Measurements from ENCODE around the gene TBCEL.
"Not testable (repeated sequence)": the region's sequence is repeated elsewhere in the genome, so short reads cannot be mapped to it uniquely, and the experiment has no call there.

Gene TBCEL

DNA sequence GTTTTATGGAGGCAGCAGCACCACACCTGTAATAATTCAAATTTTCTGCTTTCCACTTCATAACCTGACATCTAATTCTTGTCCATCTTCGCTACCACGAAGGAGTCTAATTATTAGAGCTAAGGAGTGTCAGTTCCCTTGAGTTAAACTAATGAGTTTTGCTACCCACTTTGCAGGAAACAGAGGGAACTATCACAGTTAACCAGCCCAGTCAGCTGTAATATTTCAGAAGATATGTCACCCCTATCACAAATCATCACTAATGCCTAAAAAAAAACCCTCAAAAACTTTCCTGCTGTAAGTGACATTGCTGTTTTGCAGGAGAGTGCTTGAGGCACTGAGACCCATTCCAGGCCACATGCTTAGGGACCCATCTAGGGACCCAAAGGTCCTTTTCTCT, 85.6 kb downstream of the TBCEL start:
- DNase-seq: no peak

DNA sequence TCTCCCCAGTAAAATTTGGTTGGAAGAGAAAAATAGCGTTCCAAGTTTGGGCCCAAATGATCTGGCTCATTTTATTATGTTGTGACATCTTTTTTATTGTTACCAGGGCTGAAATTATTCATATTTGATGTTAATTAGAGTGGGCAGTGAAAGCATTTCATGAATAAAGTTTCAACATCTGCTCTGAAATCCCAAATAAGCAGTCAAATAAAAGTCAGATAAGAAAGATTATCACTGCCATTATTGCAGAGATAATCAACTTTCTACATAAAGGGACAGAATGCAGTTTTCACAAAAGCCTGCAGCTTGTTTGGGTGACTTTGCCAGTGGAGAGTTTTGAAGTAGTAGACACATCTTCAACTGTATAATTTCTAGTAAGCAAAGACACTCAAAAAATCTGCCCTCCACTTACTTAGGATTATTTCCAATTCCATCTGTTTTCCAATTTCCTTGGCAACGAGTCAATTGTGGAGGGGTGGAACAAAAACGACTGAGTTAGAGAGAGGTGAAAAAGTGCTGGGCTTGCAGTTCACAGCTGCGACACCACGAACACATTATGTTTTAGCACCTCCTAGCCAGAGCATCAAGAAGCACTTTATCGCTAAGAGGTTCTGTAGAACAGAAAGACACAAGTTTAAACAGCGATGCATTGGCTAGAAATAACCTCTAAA, 86.1 kb downstream of the TBCEL start:
- no peak for DNase-seq

DNA sequence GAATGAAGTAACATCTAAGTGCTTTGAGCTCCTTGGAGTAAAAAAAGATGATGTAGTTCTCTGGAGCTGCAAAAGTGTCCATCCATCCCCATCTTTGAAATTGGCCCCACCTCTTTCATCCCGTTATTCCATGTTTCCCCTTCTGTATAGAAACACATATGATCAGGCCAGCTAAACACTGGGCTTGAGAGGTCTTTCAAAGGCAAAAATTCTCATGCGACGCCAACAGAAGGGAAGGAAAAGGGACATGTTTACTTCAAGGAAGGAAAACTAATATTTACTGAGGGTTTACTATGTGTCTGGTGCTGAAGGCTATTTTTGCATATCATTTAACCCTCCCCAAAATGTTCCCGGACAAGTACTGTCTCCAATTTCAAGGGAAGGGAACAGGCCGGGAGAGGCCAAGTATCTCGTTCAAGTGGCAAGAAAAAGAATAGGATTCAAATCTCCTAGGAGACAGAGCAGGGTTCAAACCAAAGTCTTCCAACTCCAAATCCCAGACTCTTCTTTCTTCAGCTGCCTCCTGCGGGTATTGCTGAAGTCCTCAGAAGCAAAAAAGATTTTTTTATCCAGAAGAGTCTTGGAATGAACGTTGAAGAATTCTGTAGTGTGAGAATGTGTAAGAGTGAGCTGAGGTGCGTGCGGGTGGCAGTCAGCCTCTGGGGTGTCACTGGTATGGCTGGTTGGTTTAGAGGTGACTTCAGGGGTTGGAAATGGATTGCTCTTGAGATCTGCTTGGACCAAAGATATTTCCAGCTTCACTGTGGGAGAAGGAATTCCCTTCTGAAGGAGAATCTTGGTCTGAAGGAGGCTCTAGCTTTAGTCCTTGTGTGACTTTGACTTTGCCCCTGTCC, 87.2 kb downstream of the TBCEL start:
- DNase-seq: no peak

DNA sequence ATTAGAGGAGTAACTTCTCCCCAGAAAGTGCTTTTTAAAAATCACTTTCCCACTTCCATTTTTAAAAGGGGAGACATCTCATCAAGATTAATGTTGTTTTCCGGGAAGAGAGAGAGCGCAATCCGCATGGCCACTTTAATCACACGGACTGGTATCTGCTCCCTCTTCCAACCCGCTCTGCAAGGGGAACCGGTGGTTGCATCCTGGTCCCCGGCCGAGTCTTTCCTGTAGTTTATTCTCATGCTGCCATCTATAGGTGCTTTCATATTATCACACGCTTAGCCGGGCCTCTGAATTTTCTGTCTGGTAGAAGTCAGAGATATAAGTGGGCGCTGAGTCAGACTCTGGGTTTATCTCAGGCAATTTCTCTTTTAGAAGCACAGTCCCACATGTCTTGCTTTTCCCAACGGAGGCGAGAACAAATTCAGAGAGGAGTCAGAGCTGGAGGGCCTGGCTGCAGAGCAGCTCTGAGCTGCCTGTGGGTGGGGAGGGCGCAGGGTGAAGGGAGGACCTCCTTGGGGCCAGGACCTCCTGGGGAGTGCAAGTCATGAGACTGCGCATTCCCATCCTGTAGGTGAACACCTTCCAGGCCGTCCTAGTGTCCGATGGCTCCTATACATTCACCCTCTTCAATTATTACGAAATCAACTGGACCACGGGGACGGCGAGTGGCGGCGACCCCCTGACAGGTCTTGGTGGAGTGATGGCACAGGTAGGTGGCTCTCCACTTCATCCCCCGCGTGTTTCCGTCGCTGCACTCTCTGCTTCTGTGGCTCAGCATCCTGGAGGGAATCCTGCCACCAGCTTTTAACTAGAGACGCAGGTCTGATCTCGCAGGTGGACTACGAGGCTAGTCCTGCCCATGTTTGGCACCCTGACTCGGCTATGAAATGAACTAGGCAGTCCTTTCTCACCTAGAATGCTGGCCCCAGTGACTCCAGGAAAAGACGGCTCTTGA, 88.9 kb downstream of the TBCEL start:
- DNase-seq: no peak

DNA sequence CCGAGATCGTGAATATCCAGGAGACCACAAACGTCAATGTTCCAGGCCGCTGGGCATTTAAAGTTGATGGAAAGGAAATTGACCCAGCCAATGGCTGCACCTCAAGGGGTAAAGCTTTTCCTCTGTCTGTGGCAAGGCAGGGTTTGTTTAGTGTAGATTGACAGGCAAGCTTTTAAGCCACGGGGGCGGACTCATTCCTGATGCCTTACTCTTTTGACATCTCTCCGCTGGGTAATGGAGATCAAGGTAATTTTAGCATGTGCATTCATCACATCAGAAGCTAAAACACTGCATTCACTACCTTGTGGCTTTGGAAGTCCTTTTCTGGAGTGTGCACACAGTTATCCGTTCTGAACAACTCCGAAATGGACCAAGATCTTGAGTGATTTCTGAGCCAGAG, 89.7 kb downstream of the TBCEL start:
- no peak for DNase-seq

DNA sequence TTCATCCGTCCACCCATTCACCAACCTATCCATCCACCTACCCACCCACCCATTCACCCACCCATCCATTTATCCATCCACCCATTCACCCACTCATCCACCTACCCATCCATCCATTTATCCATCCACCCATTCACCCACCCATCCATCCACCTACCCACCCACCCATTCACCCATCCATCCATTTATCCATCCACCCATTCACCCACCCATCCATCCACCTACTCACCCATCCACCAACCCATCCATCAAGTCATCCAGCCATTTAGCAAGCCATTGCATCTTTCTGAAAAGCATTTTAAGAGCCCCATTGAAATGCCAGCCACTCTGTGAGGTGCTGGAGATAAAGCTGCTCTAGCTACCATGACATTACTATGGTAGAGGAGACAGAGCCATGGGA, 91.1 kb downstream of the TBCEL start:
- DNase-seq: not testable (repeated sequence)

DNA sequence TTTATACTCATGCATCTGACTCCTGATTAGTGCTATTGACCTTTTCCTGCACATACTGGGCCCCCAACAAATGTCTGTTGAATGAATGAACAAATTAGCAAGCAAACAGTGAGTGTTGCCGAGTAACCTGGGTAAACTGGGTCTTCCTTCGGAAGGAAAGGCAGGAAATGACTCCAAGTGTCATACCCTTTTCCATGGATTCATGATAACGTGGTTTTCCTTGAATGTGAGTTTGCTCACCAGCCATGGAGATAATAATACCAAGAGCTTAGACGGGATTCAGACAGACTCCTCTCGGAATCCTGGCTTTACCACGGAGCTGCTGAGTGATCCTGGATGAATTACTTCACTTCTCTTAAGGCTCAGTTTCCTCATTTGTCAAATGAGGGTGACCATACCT, 93.9 kb downstream of the TBCEL start:
- no peak for DNase-seq

DNA sequence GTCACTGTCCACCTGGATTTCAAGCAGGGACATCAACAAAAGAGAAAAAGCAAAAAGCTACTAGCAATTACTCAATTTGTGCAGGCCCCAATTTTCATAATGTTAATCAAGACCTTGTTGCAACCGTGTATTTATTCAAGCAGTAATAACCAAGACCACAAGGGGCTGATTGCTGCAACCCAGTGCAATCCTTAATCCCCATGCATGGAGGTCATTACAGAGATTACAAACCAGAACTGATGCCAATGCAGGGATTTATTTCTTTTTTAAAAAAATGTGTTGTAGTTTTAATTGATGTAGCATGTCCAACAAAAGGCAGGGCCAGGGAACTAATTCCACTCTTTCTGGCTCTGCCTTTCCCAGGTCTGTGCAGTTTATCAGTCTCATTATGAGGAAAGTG, 95.5 kb downstream of the TBCEL start:
- DNase-seq: no peak

DNA sequence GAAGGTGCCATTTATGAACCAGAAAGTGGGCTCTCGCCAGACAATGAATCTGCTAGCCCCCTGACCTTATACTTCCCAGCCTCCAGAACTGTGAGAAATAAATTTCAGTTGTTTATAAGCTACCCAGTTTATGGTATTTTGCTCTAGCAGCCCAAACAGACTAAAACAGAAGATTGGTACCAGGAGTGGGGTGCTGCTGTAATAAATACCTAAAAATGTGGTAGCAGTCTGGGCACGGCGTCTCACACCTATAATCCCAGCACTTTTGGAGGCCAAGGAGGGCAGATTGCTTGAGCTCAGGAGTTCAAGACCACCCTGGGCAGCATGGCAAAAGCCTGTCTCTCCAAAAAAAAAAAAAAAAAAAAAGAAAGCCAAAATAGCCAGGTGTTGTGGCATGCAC, 98.4 kb downstream of the TBCEL start:
- no peak for DNase-seq

DNA sequence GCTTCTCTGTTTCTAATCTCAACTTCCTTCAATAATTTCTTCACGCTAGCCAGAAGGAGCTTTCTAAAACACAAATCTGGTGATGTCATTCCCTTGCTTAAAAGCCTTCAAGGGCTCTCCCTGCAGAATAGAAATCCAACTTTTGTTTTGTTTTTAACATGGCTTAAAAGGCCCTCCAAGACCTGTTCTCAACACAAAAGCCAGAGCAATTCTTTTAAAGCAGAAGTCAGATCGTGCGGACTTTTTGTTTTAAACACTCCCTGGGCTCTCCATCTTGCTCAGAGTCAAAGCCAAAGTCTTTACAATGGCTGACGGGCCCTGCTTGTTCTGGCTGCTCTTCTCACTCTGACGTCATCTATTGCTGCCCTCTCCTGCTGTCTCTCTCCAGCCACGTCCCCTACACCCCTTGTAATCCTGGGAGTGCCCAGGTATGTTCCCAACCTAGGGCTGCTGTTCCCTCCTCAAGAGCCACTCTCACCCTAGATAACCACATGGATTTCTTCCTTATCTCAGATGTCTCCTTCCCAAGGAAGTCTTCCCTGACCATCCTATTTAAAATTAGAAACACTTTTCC, 99.7 kb downstream of the TBCEL start:
- DNase-seq: no peak

DNA sequence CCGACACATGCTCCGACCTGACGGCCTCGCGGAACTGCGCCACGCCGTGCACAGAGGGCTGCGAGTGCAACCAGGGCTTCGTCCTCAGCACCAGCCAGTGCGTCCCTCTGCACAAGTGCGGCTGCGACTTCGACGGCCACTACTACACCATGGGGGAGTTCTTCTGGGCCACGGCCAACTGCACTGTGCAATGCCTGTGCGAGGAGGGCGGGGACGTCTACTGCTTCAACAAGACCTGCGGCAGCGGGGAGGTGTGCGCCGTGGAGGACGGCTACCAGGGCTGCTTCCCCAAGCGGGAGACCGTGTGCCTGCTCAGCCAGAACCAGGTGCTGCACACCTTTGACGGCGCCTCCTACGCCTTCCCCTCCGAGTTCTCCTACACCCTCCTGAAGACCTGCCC, 103.9 kb downstream of the TBCEL start:
- DNase-seq: no peak

DNA sequence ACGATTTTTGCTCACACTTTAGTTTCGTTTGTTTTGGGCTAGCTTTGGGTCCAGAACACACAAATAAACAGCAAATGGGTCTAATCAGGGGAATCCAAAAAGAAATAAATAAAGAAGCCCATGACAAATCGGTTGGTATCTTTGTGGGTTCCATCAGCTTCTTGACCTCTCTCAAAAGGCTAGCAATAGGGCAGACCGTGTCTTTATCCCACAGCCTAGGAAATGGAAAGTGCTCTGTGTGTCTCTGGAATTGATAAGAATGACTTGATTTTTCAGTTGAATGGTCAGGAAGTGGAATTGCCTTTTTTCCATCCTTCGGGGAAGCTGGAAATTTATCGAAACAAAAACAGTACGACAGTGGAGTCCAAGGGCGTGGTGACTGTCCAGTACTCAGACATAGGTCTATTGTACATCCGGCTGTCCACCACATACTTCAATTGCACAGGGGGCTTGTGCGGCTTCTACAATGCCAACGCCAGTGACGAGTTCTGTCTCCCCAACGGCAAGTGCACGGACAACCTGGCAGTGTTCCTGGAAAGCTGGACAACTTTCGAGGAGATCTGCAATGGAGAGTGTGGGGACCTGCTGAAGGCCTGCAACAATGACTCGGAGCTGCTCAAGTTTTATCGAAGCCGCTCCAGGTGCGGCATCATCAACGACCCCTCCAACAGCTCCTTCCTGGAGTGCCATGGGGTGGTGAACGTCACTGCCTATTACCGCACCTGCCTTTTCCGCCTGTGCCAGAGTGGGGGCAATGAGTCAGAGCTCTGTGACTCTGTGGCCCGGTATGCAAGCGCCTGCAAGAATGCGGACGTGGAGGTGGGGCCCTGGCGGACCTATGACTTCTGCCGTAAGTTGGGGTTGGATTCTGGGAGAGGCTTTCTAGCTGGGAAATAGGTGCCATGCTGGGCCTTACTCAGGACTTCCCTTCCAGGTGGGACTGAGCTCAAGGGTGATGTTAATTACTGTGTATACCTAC, 105.7 kb downstream of the TBCEL start:
- DNase-seq: no peak

DNA sequence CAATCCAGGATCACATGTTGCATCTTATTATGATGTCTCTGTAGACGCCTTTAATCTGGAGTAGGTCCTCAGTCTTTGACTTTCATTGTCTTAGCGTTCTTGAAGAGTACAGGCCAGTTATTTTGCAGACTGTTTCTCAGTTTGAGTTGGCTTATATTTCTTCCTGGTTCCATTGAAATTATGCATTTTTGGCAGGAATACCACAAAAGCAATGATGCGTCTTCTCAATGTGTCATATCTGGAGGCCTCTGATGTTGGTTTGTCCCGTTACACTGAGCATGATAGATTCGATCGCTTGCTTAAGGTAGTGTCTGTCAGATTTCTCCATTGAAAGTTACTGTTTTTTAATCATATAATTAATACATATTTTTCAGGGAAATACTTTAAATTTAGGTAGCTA, 107.8 kb downstream of the TBCEL start:
- DNase-seq: no peak

DNA sequence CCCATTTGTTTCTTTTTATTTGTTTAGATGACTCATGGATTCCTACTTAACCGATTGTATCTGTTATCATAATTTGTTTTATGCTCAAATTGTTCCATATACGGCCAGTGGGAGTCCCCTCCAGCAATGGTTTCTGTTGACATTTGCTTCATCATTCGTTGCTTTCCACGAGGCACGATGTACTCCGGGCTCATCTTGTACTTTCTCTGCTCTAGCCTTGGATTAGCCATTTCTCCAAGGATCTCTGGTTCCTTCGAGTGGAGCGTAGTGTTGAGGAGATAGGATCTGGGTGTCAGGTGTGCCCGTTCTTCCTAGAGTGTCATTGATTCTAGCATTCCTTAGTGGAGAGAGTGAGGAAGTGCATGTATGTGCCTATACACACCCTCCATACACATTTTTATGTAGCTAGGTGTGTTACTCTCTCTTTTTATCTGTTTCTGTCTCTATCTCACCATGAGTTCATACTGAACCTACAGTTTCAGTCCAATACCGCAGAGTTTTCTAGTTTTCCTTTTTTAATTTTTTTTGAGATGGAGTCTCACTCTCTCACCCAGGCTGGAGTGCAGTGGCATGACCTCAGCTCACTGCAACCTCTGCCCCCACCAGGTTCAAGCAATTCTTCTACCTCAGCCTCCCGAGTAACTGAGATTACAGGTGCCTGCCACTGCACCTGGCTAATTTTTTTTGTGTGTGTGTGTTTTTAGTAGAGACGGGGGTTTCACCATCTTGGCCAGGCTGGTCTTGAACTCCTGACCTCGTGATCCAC, 108.5 kb downstream of the TBCEL start:
- DNase-seq: no peak

DNA sequence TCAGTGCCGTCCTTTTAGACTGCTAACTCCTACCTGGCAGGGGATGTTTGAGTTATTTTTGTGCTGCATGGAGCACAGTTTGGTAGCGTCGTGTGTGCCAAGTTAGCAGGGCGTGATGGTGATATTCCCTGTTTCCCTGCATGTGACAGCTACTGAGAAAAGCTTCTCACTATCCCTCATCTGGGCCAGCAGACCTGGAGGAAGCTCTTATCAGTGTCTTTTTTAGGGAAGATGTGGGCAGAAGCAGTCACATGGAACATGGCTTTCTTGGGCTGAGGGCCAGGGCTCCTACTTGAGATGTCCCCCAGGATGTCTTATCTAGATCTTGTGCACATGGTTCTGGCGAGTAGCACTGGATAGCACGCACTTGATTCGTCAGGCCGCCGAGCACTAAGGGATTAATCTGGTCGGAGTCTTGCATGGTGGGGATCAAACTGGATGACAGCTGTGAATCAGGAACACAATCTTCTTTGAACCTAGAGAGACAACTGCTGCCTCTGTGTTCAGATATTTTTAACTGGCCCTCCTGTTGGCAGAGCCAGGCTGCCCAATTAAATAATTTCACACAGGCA, 110.9 kb downstream of the TBCEL start:
- DNase-seq: no peak

DNA sequence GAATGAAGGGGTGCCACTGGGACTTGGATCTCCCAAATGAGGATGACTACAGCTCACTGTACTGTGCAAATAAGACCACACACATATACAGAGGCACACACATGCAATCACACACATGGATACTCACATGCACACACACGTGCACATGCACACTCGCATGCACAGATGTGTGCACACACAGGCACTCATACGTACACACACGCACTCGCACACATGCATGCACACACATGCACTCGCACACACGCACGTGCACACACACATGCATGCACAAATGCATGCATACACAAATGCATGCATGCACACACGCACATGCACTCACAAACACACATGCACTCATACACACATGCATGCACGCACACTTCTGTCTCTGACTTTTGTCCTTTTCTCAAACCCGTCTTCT, 113.1 kb downstream of the TBCEL start:
- DNase-seq: no peak

DNA sequence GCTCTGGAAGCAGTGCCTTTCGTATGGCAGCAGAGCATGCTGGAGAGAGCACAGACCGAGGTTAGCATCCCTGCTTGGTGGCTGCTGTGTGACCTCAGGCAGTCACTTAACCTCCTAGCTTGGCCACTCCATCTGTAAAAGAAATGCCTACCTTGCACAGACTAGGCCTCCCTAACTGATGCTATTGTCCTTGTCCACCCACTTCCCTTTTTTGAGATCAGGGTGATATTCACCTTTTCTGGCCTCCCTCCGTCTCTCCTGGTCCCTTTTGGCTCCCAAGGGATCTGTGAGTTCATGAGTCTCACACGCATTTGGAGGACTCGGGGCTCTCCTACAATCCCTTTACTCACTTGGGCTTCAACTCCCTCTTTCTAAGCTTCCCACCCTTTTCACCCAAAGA, 114.4 kb downstream of the TBCEL start:
- no peak for DNase-seq

DNA sequence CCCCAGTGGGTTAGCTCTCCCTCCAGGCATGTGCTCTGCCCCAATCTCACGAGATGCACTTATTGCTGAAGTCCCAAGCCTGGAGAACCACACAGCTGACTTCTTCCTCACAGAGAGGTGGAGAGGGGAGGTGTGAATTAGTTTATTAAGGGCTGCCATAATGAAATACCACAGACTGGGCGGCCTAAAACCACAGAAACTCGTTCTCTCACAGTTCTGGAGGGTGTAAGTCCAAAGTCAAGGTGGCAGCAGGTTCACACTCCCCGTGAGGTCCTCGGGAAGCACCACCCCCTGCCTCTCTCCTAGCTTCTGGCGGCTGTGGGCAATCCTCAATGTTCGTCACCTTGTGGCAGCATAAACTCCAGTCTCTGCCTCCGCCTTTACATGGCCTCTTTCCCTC, 116.5 kb downstream of the TBCEL start:
- DNase-seq: no peak
